GM19328 (cell line): Measurements from ENCODE around the gene GRIN2D.
A peak's percentile ranks its signal among the peaks of the same experiment; 100 is the strongest.

Experiments
- ATAC-seq: cut with Tn5 transposase; IDR thresholded peaks from one replicate; pipeline ENCODE4 v1.9.1; 2021; ENCODE audit warnings: mild to moderate bottlenecking, moderate library complexity; ENCODE audit not compliant: unreplicated experiment

GRIN2D gene

DNA sequence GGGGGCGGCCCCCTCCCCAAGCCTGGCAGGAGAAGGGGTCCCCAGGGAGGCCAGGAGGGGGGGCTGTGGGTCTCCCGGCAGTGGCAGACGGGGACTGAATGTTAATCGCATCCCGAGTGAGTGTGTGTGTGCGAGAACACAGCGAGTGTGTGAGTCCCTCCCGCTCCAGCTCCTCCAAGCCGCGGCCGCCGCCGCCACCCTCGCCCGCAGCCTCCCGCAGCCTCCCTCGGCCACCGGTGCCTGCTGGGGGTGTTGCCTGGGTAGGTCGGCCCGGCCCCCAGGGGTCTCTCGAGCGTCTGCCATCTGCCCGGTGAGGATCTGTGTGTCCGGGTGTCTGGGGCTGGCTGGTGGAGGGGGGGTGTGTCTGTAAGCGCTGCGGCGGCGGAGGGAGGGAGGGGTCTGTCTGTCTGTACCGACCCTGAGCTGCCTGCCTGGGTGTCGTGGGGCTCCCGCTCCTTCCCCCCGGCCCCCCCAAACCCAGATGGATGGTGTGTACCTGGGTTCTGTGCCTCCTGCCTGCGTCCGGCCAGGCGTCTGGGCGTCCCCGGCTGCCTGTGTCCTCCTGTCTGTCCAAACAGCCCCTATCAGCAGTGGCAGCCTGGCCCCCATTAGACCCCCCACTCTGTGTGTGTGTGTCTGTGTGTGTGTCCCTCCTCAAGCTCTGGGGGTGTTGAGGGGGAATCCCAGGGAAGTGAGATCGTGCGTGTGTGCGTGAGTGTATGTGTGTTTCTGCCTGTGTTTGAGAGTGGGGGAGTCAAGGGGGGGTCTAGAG is at the start of gene GRIN2D:
GRIN2D (plus strand) TSS at position 110 of the 772 bp plus-strand sequence. CDS start 4,725 bp downstream, outside the sequence.
- no peak for ATAC-seq

DNA sequence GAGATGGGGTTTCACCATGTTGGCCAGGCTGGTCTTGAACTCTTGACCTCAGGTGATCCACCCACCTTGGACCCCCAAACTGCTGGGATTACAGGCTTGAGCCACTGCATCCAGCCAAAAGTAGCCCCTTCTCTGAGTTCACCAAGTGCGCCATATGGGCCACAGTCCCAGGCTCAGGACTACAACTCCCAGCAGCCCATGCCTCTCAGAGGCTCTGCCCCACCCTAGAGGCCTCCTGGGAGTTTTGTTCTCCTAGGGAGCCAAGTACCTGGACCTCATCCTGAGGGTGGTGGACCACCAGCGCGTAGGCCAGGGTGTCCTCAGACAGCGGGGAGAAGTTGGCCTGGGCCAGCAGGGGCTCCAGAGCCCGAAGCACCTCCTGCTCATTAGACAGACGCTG is 48.6 kb upstream of the GRIN2D start:
- no peak for ATAC-seq

DNA sequence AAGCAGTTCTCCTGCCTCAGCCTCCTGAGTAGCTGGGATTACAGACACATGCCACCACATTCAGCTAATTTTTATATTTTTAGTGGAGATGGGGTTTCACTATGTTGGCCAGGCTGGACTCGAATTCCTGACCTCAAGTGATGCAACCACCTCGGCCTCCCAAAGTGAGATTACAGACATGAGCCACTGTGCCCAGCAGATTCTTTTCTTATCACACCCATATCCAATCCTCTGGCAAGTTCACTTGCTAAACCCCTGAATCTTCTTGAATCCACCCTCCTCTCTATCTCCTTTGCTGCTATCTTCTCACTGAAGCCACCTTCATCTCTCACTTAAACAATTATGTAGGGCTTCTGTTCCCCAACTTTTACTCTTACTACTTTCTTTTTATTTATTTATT is 47.3 kb upstream of the GRIN2D start:
- ATAC-seq = no peak

DNA sequence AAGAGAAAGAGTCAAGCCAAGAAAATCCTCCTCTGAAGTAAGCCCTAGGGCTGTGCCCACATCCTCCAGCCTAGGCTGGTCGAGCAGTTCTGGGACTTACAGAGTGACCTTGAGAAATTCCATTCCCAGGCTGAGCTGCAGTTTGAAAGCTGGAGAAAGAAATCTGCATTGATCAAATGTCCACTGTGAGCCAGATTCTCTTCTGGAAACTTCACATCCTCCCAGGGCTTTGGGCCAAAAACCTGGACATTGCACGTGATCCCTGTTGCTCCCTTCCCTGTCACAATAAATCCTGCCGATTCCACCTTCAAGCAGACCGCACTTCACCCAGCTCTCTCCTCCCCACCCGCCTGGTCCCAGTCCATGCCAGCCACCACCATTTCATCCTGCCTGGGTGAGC is 45.4 kb upstream of the GRIN2D start:
- ATAC-seq = no peak

DNA sequence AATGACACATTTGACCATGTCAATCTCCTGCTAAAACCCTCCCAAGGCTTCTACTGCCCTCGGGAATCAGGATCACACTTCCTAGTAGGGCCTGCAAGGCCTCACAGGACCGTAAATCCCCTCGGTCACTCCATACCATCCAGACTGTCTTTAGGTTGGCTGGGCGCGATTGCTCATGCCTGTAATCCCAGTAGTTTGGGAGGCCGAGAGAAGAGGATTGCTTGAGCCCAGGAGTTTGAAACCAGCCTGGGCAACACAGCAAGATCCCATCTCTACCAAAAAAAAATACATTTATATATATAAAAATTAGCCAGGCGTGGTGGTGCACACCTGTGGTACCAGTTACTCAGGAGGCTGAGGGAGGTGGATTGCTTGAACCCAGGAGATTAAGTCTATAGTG is 44.7 kb upstream of the GRIN2D start:
- ATAC-seq = no peak

DNA sequence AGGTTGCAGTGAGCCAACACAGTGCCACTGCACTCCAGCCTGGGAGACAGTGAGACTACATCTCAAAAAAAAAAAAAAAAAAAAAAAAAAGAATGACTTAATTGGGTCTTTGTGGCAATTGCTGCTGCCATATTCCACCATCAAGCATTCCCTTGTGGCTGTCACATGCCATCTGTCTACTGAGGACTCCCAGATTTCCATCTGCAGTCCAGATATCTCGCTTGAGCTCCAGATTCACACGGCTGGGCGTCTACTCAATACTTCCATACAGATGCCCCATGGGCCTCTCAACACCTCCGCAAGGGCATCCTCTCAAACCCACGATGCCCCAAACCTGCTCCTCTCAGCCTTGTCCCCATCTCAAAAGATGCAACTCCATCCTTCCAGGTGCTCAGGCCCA is 42.6 kb upstream of the GRIN2D start:
- ATAC-seq = no peak

DNA sequence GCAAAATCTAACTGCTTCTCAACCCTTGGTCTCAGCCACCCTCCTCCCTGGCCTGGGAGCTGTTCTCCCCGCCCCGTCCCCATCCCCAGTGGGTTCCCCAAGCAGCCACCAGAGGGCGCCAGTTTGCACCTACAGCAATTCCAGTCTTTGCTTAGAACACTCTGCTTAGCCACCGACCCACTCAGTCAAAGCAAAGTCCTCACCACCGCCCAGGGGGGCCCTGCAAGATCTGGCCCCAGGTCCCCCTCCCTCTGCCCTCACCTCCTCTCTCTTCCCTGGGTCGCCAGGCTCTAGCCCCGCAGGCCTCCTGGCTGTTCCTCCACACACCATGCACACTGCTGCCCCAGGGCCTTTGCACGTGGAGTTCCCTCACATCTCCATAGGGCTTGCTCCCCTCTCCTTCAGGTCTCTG is 42.1 kb upstream of the GRIN2D start:
- ATAC-seq = no peak

DNA sequence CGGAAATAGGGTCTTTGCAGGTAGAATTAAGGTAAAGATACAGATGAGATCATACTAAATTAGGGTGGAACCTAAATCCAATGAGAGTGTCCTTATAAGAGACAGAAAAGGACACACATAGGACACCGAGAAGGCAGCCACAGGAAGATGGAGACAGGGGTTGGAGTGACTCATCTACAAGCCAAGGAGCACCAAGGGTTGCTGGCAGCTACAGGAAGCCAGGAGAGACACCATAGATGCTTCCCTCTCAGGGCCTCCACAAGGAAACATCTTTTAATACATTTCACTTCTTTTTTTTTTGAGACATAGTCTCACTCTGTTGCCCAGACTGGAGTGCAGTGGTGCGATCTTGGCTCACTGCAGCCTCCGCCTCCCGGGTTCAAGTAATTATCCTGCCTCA is 39.8 kb upstream of the GRIN2D start:
- no peak for ATAC-seq

DNA sequence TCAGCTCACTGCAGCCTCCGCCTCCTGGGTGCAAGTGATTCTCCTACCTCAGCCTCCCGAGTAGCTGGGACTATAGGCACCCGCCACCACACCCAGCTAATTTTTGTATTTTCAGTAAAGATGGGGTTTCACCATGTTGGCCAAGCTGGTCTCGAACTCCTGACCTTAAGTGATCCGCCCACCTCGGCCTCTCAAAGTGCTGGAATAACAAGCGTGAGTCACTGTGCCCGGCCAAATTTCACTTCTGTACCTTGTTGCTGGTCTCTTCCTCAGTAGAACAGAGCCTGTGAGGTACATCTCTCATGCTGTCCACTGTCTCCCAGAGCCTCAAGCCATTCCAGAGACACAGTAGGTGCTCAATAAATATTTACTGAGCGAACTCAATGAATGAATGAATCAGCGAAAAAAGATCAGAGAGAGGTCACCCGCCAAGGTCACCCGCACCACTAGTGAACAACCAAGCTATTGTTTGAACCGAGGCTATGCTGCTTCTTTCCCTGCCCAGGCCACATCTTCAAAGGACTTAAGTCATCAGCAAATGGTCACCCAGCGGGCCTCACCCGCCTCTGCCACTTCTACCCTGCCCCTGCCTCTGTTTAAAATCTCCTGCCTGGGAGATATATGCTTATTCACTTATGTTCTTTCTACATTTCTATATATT is 39.0 kb upstream of the GRIN2D start:
- no peak for ATAC-seq

DNA sequence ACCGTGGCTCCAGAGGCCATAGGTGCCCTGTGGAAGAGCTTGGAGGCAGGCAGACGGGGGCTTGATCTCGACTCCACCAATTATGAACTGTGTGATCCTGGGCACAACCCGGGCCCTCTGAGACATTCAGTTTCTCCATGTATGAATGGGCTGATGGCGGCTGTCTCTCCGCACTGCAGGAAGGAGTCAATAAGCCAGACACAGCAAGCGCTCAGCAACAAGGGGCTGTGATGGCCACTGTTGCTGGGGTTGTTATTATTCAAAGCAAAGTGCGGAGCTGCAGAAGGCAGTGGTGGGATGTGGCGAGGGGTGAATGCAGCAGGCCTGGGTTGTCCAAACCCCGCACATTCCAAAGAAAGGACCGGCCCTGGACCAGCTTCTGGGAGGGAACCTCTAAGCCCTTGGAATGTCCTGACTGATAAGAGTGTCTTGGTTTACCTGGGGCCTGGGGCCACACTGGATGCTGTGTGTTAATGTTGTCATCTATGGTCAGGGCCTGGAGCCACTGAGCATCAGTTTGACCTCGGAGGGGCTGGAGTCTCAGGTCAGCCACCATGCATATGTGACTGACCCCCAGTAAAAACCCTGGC is 38.0 kb upstream of the GRIN2D start:
- ATAC-seq = no peak

DNA sequence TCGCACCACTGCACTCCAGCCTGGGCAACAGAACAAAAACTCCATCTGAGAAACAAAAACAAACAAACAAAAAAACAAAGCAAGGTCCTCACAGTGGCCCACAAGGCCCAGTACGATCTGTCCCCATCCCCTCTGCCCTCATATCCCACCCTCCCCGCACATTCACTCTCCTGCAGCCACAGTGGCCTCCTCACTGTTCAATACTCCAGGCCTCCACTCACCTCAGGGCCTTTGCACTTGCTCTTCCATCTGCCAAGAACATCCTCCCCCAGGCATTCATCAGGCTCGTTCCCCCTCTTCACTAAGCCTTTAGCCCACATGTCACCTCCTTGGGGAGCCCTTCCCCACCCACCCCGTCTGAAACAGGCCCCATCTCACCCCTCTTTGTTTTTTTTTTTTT is 34.3 kb upstream of the GRIN2D start:
- no peak for ATAC-seq

DNA sequence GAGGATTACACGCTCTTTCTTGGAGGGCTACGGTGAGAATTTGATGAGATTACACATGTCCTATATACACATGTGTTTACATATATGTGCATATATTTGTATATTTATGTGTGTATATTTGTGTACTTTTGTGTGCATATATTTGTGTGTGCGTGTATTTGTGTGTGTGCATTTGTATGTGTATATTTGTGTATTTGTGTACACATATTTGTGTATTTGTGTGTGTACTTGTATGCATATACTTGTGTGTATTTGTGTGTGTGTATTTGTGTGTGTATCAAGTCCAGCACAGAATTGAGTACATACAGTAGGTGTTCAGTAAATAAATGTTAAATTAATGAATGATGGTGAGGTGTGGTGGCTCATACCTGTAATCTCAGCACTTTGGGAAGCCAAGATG is 31.6 kb upstream of the GRIN2D start:
- no peak for ATAC-seq

DNA sequence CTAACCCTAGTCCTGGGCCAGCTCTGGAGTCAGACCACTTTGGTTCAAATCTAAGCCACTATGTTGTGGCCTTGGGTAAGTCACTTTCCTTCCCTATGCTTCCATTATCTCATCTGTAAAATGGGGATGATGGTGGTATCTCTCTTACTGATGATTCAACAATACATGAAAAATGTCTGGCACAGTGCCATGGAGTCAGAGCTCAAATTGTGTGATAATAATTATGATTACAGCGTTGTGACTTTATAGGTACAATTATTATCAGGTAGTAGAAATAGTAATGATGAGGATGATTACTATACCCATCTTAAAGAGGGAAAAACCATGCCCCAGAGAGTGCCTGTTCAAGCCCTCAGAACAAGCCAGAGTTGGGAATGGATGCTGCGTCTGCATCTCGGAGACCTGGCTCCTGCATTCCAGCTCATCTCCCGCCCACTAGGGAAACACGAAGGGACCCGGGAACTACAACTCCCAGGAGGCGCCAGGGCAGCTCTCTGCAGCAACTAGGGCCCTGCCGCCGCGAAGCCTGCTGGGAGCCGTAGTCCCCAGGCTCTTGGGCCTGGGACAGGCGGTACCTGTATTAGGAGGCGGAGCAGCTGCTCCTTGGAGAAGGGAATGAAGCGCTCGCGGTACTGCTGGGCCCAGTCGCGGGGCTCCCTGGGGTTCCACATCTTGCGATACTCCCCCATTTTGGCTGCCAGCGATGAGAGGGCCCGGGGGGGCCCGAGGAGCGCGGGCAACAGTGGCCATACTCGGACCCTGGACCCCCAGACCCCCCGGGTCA is 30.6 kb upstream of the GRIN2D start:
- ATAC-seq = no peak

DNA sequence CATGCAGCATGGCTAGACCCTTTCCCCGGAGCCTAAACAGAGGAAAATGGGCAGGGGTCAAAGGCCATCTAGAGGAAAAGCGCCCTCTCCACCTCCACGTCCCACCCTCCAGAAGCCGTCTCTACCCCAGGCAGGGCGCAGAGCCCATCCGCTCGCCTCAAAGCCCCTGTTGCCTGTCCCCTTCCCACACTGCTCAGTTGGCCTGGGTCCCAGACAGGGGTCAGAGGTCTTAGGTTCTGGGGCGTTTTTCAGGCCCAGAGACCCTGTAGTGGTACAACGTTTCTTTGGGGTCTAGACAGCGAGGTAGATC is 30.0 kb upstream of the GRIN2D start:
- no peak for ATAC-seq

DNA sequence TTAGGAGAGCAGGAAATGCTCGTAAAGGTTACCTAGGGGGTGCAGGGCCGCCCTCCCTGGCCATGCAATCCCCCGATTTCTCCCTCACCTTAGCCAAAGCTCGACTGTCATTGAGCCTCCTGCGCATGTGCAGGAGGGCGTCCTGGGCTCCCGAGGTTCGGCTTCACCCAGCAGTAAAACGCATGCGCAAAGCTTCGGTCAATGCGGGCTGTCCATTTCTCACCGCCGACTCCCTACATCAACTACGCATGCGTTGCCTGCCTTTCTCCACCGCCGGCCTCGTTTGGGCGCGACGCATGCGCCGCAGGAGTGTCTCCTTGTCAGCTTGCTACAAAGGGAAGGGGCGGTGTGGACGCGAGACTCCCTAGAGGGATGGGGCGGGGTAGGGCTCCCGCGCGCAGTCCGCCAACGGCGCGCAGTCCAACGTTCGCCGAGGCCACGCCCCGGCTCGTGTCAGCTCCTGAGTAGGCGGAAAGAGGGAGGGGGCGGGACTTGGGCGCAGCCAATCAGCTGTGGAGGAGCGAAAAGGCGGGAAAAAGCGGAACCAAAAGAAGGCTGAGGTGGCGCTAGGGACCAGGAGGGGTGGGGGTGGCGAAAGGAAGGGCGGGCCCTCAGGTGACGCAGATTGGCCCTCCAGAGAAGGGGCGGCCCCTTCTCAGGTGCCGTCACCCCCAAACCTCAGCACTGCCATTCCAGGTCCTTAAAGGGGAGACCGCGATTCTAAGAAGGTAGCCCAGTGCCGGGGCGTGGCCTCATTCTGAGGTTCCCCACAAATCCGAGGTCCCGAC is 29.5 kb upstream of the GRIN2D start, which contains the start of the genes SYNGR4 and TMEM143:
SYNGR4 (plus strand) TSS at position 558 of the 788 bp plus-strand sequence. CDS start 1,476 bp downstream, outside the sequence.
TMEM143 (minus strand) TSS at position 131 of the 788 bp plus-strand sequence; CDS start at position 111, 20 bp downstream.
- peak; percentile 83 for ATAC-seq

DNA sequence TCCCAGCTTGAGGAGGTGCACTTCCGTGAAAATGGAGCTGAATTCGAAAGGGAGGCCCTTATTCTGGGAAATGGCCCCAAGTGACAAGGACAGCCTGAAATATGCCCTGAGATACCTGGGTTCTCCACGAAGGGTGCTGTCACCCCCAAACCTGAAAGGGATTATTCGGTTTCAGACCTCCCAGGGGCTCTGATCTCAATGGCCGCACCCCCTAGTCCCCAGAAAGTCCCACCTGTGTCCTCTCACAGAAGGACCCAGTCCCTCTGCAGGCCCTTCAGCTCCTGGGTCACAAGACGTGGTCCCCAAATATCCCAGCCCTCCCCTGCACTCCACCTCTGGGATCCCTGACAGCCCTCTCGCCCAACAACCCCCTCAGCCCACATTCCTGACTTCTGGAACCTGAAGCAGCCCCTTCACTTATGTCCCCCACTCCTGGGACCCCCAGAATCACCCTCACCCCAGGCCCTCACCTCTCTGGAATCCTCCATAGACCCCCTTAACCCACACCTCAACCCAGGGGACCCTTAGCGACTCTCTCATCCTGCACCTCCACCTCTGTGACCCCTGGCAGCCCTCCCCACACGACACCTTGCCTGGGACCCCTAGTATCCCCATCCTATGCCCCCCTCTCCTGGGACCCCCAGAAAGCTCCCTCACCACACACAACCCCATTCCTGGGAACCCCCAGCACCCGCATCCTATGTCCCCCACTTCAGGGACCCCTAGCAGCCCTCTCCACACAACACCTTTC is 28.7 kb upstream of the GRIN2D start:
- no peak for ATAC-seq

DNA sequence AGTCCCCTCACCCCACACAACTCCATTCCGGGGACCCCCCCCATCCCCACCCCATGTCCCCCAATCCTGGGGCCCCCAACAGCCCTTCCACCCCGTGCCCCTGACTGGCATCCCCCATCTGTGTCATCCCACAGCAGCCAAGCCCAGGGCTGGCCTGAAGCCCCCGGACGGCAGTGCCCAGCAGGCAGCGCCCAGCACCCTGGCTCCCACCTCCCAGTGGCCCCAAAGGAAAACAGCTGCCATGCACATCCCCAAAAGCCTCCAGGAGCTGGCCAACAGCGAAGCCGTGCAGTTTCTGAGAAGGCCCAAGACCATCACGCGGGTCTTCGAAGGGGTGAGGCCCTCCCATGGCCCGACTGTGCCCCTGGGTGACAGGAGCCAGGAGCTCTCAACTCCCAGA is 27.9 kb upstream of the GRIN2D start:
- ATAC-seq = no peak

DNA sequence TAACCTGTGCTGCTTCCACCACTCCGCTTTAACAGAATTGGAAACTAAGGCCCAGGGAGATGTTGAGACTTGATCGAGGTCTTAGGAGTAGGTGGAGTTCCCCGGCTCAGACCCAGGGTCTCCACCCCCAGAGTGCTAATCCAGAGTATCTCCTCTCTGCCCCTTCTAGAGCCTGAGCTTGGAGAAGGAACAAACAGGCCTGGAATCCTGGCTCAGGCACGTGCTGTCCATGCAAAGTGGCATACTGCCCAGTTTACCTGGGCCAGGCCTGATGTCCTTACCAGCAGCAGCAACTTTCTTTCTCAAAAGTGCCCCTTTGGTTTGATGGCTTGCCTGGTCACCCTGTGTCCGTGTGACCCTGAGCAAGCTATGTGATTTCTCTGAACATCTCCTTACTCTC is 25.6 kb upstream of the GRIN2D start:
- no peak for ATAC-seq

DNA sequence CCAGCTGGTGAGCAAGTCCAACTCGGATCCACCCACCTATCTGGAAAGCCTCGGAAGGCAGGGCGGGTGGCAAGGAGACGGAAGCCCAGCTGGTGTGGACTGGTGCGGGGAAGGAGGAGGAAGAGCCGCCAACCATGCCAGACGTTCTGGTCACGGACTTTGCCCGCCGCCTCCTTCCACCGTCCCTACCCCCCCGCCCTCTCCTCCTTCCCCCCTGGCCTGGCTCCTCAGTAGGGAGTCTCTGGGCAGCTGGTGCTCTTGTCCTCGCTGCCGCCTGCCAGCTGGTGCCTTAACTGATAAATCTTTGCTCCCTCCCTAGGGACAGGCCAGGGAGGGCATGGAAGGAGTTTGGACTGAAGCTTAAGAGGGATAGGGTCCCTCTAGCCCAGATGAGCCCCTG is 24.5 kb upstream of the GRIN2D start:
- ATAC-seq = no peak

DNA sequence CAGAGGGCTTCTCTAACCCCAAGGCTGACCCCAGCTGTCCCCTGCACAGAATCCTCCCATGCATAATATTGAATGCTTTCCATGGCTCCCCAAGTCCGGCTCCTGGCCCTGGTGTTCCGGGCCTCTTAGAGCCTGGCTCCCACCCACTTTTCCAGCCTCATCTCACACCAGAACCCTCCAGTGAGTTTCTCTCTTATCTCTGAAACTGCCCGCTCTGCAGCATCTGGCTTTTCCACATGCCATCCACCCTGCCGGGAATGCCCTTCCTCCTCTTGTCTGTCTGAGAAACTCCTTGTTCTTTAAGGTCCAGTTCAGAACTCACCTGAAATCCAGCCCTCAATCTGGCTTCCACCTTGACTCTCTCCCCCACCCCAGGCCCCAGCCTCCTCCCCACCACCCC is 22.5 kb upstream of the GRIN2D start:
- no peak for ATAC-seq
